Renal cortical epithelial cell (primary cell): ENCODE data around the gene RSPO4. TPM values are rescaled to one million over a fixed set of nuclear protein-coding genes. Genes with fewer than 3 reads are reported as not detected.
A peak's percentile ranks its signal among the peaks of the same experiment; 100 is the strongest.

ENCODE experiments used
- DNase-seq: peaks from one replicate; pipeline ENCODE4 v3.0.0-alpha.2; 2011; ENCODE audit warnings: low read depth
- total RNA-seq: library from RNA; depleted of rRNA; stranded (reverse); fragments of >200 nt; gene quantifications from 2 replicates; pipeline ENCODE4 v1.2.3, GENCODE V29; 2014

Gene RSPO4
- total RNA-seq, 1 donor from 2014 or later, result 0.05 TPM

DNA sequence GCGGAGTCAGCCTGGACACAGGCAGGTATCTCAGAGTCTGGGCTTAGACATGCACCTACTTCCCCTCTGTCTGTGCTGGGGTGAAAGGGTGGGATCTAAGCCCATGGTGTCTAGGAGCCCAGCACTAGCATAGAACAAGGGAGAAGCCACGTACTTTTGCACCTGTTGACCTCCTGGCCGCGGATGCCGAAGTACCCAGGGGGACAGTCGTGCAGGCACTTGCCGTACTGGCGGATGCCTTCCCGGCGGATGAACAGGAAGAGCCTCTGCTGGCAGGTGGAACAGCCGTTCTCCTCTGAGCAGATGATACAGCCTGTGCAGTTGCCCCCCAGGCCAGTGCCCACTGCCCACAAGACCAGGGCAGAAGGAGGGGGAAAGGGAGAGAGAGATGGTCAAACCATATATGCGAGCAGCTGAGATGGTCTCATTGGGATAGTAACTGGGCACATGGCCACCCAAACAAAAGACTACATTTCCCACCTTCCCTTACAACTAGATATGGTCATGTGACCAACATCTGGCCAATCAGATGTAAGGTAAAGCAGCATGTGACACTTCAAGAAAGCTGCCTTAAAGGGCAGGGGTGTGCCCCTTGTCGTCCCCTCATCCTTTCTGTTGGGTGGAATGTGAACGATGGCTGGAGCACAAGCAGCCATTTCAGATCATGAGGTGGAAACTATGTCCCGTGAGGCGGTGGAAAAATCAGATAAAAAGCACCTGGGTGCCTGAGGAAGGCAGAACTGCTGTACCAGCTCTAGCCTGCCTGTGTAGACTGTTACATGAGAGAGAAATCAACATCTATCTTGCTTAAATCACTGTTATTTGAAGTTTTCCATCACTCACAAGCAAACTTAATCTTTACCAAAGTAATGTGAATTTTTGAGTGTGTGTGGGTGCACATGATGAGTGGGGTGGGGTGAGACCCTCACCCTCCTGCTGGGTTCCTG is 34.0 kb downstream of the RSPO4 start:
- peak; percentile 4 for DNase-seq

DNA sequence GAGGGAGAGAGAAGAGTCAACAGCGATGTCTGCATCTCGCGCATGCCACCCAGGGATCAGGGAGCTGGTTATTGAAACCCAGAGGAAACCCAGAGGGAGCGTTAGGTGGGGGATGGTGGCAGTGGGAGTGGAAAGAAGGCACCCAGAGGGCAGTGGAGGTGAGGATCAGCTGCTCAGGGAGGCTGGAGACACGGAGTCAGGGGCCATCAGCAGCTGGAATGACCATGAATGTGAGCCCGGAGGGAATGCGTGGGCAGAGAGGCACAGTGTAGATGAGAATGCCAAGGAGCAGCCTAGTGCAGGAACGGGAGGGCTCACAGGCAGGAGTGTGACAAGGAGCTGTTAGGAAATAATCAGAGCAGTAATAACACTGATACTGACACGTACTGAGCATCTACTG is 36.2 kb downstream of the RSPO4 start:
- peak; percentile 27 for DNase-seq

DNA sequence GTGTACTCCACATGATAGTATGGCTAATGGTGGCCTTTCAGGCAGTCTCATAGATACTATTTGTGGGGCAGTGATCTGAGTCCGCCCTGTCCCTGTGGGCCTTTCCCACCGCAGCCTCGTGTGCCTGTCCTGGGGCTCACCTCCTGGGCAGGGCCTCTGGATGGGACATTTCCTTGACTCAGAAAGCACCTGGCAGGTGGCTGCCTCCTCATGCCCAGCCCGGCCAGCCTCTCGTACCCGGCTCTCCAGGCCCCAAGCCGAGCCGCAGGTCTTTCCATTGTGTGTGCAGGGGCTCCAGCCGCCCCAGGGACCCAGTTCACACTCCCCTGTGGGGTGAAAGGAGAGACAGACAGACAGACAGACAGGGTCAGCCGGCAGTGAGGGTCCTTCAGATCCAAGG is 38.3 kb downstream of the RSPO4 start:
- no peak for DNase-seq

DNA sequence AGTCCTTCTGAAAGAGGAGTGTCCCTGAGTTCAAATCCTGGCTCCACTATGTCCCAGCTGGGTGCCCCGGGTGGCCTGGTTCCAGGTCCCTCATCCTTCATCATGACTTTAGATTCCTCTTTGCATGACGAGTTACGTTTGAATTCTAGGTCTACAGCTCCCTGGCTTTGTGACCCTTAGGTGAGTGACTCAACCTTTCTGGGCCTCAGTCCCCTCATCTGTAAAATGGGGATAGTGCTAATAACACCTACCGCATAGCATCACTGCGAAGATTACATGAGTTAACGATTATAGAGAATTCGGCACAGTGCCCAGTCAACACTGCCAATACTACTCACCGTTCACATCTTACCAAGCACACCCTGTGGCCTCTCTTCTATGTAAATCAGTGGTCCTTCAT is 39.4 kb downstream of the RSPO4 start:
- no peak for DNase-seq

DNA sequence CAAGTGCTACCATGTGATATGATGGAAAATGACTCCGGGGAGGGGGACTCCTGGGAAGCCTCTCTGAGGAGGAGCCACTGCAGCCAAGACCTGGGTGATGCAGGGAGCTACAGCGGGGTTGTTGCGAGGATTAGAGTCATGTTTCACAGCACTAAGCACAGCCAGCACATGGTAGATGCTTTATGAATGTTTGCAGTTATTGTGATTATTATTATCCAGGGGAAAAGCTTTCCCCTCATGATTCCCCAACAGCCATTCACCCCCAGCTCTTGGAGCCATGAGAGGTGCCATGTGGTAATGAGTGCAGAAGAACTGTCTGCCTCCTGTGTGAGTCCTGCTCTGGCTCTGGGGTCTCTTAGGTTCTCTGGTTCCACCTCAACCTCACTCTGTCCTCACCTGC is 39.9 kb downstream of the RSPO4 start:
- no peak for DNase-seq

DNA sequence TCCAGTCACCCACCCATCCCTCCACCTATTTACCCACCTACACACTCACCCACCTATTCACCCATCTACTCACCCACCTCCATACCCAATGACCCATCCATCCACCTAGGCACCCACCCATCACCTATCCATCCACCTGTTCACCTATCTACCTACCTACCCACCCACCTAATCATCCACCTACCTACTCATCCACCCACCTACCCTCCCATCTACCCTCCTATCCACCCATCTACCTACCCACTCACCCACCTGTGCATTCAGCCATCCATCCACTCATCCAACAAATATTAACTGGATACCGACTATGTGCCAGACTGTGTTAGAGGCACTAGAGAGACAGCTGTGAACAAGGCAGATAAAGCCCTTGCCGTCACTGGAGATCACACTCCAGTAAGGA is 40.3 kb downstream of the RSPO4 start:
- no peak for DNase-seq

DNA sequence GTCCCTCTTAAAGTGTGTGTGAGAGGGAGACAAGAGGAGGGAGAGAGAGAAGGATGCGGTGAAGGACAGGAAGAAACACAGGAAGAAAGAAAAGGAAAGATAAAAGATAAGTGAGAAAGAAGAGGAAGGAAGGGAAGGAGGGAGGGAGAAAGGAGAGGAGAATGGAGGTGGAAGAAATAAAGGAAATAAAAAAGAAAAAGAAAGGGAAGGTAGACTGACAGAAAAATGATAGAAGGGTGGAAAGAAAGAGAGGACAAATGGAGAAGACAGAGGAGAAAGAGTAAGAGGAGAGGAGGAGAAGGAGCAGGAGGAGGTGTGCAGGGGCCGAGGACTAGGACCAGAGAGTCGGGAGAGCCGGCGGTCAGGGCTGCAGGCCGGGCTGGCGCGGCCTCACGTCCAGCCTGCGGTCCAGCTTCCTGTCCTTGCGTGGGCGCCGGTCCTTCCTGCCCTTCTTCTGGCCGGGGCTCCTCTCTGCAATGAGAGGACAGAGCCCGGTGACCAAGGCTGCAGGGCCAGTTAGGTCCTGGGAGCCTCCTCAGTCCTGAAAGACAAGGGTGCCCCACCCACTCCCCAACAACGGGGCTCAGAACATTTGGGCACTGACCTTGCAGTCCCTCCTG is 42.0 kb downstream of the RSPO4 start:
- no peak for DNase-seq

DNA sequence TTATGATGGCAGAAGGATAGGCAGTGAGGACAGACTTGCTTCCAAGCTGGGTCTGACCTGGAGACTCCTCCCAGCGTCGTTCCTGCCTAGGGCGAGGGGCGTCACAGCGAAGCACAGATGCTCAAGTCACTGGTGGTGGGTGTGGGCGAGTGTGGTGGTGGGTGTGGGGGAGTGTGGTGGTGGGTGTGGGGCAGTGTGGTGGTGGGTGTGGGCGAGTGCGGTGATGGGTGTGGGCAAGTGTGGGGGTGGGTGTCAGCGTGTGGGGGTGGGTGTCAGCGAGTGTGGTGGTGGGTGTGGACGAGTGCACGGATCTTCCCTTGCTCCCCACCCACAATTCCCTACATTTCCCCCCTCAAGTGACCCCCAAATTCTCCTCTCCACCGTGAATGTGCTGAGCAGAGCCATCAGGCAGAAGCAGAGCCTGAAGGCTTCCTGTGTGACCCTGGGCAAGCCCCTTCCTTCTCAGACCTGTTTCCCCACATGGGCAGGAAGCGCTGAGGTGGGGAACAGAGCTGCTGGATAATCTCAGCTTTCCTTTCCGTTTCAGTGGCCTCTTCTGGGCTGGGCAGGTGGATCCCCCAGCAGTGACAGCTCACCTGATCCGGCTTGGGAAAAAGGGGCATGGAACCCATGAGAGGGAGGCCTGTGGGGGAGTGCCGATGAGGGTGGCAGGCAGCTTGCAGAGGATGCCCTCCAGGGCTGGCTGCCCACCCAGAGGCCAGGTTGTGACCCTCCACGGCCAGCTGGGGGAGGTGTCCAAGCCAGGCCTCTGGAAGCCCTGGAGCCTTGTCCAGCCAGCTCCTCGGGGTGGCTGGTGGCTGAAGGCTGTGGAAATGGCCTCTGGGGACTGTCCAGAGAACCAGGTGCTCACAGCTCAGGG is 42.9 kb downstream of the RSPO4 start:
- no peak for DNase-seq

DNA sequence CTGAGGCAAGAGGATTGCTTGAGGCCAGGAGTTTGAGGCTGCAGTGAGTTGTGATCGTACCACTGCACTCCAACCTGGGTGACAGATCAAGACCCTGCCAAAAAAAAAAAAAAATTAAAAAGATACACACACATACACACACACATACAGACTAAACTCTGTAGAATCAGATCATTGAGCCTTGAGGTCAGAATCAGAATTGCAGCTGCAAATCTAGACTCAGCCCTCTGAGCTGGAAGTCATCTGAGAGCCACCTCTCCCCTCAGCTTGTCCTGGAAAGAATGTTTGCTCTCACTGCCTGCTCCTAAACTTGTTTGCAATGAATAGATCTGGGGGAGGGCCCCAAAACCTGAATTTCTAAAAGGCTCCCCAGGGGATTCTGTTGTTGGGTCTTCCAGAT is 44.6 kb downstream of the RSPO4 start:
- DNase-seq, result no peak

DNA sequence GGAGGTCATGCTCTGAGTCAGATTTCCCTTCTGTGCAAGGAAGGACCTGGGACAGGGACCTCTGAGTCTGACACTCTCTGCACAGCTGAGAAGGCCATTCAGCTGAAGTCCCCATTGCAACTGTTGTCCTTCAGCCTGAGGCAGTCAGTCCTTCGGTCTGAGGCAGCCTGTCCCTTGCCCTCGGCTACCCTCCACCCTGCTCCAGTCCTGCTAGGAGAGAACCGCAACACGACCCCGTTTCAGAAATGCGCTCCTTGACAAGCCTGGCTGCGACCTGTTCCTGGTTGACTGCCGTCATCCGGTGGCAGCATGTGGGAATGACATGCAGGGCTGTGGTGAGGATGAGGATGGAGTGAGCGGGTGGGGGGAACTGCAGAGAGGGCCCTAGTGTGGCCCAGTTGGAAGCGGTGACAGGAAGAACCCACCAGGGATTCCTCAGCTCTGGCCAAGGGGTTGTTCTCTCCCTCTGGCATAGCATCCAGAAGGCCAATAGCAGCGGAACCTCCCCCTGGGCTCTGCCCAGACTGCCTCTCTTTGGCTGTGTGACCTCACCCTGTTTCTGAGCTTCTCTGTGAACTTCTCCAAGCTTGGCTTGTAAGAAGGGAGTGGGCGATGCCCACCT is 45.7 kb downstream of the RSPO4 start:
- DNase-seq, result peak; percentile 21

DNA sequence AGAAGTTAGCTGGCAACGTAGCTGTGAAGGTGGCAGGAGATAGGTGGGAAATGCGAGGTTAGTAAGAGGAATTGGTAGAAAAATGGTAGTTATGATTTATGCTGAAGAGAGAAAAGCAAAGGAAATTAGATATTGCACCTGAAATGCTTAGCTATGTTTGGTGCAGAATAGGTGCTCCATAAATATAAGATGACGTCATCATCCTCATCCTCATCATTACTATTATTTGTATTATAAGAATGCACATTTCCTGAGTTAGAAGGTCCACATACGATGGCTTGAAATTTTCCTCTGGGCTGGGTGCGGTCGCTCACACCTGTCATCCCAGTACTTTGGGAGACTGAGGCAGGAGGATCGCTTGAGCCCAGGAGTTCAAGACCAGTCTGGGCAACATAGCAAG is 46.5 kb downstream of the RSPO4 start:
- no peak for DNase-seq

DNA sequence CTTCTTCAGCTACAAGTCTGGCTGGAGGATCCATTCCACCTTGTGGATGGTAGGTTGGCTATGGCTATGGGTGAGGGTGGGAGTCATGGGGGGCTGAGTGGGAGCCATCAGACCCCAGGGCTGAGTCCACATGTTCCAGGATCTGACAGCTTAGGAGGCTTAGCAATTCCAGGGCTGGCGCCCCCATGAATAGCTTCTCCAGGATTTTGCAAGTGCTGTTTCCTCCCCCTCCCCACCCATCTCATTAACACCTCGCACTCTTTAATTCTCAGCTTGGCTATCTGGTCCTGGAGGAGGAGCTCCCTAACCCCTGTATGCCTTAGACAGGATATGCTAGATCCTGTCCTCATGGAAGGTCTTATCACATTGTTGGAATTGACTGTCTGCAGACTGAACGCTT is 47.0 kb downstream of the RSPO4 start:
- DNase-seq, result no peak

DNA sequence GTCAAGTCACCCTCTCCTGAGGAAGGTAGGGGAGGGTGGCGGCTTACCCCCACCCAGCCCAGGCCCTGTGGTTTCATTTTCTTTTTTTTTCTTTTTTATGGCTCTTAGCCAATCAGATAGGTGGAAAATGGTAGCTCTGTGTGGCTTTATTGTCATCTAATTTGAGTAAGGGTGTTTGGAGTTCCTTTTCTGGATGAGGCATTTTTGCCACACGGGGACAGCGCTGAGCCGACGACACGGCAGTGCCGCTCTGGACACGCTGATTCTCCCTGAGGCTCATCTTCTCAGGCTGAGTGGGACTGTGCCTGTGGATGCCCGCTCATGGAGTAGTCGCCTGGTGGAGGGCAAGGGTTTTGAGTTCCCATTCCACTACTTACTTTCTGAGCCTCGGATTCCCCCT is 48.4 kb downstream of the RSPO4 start:
- DNase-seq, result no peak

DNA sequence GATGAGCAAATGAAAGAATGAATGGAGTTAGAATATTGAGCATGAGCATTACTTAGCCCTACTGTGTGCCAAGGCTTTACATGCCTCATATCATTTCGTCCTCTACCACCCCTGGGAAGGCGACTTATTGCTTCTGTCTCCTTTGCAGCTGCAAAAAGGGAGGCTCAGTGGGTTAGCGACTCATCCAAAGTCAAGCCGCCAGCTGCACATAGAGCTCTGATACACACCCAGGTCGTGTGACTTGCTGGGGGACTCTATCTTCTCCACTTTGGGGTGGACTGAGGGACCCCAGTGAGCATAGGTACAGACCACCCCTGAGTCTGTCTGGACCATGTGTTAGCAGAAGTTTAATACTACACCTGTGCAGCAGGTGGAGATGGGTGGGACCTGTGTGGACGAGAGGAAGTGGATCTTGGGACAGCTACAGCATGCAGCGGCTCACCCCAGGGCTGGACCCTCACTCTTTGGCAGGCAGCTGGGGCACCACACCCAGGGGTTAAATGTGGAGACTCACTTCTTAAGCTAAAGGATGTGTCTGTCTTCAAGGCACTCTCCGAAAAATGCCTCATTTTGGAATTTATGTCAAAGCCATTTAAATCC is 49.8 kb downstream of the RSPO4 start:
- no peak for DNase-seq

DNA sequence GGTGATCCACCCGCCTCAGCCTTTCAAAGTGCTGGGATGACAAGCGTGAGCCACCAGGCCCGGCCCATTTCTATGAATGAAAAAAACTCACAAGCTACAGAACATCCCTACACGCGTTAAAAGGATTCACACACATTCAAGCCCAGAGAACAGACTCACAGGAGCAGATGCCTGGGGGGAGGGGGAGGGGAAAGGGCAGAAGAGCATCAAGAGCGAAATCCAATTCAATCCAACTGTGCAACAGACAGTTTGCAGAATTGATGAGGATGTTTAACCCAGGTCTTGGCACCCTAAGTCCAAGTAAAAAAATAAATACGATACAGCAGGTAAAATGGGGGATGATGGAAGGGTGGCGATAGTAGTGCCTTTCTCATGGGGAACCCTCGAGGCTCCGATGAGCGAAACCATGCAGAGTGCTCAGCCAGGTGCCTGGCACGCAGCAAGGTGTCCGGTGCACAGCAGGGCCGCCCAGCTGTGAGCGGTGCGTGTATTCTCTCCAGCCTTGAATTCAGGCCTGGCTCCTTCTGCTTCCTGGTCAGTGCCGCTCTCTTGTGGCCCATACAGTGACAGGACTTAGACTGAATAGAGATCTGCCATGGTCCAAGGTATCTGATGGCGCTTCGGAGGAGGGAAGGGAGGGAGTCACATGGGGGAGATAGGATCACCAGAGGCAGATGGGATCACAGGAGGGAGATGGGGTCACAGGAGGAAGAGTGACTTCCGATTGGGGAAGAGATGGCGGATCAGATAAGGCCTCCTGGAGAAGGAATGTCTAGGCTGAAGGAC is 50.5 kb downstream of the RSPO4 start:
- no peak for DNase-seq

DNA sequence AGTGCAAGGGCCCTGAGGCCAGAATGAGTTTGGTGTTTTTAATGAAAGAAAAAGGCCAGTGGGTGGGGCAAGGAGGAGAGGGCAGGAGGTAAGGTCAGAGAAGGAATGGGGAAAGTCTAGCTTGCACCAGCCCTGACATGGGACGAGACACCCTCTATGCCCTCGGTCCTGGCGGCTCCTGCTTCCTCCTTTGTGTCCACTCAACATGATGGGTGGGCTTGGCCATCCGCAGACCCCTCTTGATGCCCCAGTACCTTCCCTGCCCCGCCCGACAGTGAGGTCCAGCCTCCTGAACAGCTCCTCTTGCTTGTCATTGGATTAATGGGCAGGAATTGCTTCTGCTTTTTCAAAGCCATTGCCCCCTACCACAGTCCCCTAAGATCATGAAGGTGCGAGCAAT is 52.4 kb downstream of the RSPO4 start:
- no peak for DNase-seq

DNA sequence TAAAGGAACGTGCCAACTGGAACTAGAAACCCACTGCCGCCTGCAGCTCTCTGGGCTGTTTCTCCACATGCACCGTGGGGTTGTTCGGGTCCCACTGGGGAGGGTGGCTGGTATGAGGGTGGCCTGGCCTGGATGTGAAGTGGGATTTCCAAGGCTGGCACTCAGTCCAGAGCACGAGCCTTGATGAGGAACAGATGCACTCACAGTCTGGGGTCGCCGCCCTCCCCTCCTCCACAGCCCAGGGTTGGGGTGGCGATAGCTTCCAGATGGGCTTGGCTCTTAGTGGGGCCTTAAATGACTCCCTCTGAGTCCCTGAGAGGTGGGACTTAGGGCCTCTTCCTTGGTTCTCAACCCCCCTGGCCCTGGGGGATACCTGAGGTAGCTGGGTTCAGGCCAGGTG is 55.3 kb downstream of the RSPO4 start:
- DNase-seq, result no peak

DNA sequence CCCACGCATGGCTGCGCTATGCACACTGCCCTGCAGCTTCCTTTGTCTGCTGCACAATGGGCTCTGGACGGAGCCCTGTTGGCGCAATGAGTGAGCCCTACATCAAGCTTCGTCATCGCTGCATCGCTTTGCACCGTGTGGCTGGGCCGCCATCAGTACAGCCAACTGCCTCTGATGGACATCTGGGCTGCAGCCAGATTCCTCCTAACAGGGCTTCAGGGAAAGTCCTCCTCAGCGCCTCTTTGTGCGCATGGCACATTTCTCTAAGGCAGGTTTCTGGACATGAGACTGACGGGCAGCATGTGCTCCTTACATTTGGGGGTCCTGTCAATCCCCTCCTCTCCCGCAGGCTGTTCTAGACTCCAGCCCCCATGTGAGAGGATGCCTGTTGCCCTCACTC is 56.3 kb downstream of the RSPO4 start:
- no peak for DNase-seq

DNA sequence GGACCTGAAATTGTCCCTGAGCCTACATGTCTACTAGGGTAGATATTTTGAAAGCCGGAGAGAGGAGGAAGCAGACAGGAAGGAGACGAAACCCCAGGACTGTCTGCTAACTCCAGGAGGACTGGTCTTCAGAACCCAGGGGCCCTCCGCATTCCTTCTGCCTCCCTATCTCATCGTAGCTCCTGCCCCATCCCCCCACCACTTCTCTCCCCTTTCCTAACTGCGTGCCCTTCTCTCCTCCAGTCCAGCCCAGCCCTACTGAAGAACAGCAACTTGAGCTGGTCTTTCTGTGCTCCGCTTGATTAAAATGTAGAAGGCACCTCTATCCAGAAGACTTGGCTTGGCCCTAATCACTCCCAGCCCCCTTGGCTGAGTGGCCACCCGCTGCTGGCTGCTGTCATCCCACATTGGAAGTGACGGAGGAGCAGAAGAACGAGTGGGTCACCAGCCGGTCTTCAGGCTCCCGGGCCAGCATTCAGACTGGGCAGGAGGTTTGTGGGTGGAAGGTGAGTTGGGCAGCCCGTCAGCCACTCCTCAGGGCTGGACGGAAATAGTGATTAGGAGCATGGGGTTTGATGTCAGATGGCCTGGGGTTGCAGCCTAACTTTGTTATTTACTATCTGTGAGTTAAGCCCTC is 57.2 kb downstream of the RSPO4 start:
- no peak for DNase-seq

DNA sequence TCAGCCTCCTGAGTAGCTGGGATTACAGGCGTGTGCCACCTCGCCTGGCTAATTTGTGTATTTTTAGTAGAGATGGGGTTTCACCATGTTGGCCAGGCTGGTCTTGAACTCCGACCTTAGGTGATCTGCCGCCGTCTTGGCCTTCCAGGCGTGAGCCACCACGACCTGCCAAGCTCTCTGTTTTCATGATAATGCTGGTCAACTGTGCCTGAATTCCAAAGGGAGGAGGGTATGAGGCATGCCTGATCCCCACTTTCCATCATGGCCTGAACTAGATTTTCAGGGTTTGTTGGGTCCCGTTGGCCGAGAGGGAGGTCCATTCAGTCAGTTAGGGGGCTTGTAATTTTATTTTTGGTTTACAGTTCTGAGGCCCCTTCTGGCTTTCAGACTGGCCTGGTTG is 58.0 kb downstream of the RSPO4 start:
- no peak for DNase-seq
